ENCODE results near the gene PLA2G3.

The PLA2G3 gene

DNA sequence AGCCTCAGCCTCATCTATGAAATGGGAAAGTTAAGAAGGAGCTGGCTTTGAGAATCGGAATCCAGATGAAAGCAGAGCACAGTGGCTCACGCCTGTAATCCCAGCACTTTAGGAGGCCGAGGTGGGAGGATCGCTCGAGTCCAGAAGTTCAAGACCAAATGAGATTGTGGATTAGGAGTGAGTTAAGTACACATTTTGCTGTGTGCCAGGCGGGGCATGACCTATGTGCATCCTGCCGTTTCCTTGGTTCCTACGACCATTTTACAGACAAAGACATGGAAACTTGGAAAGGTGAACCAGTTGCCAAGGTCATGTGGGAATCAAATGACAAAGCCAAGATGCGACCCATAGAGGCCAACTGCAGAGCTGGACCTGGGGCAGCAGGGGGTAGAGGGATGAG, 4.2 kb downstream of the PLA2G3 start:
- H3K36me3 ChIP-seq (ENCODE audit: control insufficient read depth, insufficient read depth, low read length), result peaks cover 28% of the 10 kb centered on the region
- H3K27ac ChIP-seq (ENCODE audit: low read length), result no peak overlapping the region
- DNase-seq (ENCODE audit: low read depth, low spot score), result no peak
- peaks cover 3% of the 10 kb centered on the region for H3K4me1 ChIP-seq (ENCODE audit: control insufficient read depth, insufficient read depth, low read length)
- whole genome bisulfite sequencing (ENCODE audit: insufficient coverage, insufficient read length), result no CpG with 5 or more reads among the region's 9 CpGs
- H3K4me3 ChIP-seq (ENCODE audit: low read length), result no peak overlapping the region
- H3K27me3 ChIP-seq (ENCODE audit: control insufficient read depth, insufficient read depth, low read length), result no peaks in the 10 kb centered on the region
- no peaks in the 10 kb centered on the region for H3K9me3 ChIP-seq (ENCODE audit: control insufficient read depth, insufficient read depth, low read length)

DNA sequence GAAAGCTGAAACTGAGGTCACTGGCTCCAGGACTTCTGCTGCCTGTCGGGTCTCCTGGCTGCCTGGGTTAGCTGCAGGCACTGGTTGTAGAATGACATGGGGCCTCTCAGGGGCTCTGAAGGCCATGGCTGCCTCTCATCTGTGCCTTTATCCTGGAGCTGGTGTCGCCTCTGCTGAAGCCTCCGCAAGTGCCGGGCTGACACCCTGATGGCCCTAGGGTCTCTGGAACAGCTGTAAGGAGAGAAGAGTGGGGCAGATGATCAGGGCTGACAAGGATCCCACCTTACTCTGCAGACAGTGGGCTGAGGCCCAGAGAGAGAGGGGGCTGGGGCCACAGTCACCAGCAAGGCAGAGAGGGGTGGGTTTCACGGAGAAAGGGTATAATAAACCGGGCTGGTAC, 4.6 kb downstream of the PLA2G3 start:
- H3K4me1 ChIP-seq (ENCODE audit: control insufficient read depth, insufficient read depth, low read length), result peaks cover 1% of the 10 kb centered on the region
- H3K36me3 ChIP-seq (ENCODE audit: control insufficient read depth, insufficient read depth, low read length), result peaks cover 28% of the 10 kb centered on the region
- no peaks in the 10 kb centered on the region for H3K9me3 ChIP-seq (ENCODE audit: control insufficient read depth, insufficient read depth, low read length)
- no CpG with 5 or more reads among the region's 6 CpGs for whole genome bisulfite sequencing (ENCODE audit: insufficient coverage, insufficient read length)
- no peak overlapping the region for H3K27ac ChIP-seq (ENCODE audit: low read length)
- H3K4me3 ChIP-seq (ENCODE audit: low read length), result no peak overlapping the region
- no peak for DNase-seq (ENCODE audit: low read depth, low spot score)
- no peaks in the 10 kb centered on the region for H3K27me3 ChIP-seq (ENCODE audit: control insufficient read depth, insufficient read depth, low read length)

DNA sequence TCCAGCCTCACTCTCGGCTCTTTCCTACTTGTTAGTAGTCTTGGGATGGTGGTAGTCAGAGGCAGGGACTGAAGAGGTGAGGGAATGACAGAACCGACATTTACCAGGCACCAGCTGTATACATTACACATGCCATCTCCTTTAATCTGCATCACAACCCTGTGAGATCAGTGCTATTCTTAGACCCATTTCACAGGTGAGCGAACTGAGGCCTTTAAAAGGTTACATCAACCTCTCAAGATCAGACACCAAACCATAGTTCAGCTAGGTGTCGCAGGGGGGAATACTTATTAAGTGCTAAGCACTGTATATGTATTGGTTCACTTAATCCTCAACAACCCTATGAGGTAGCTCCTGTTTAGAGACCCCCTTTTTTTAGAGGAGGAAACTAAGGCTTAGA, 5.6 kb downstream of the PLA2G3 start:
- H3K4me1 ChIP-seq (ENCODE audit: control insufficient read depth, insufficient read depth, low read length), result no peaks in the 10 kb centered on the region; the same call in 1 of the 2 replicates
- DNase-seq (ENCODE audit: low read depth, low spot score), result no peak
- no CpG with 5 or more reads among the region's 4 CpGs for WGBS (ENCODE audit: insufficient coverage, insufficient read length)
- no peaks in the 10 kb centered on the region for H3K27me3 ChIP-seq (ENCODE audit: control insufficient read depth, insufficient read depth, low read length)
- peaks cover 28% of the 10 kb centered on the region for H3K36me3 ChIP-seq (ENCODE audit: control insufficient read depth, insufficient read depth, low read length)
- no peaks in the 10 kb centered on the region for H3K9me3 ChIP-seq (ENCODE audit: control insufficient read depth, insufficient read depth, low read length)
- no peak overlapping the region for H3K27ac ChIP-seq (ENCODE audit: low read length)
- no peak overlapping the region for H3K4me3 ChIP-seq (ENCODE audit: low read length)

DNA sequence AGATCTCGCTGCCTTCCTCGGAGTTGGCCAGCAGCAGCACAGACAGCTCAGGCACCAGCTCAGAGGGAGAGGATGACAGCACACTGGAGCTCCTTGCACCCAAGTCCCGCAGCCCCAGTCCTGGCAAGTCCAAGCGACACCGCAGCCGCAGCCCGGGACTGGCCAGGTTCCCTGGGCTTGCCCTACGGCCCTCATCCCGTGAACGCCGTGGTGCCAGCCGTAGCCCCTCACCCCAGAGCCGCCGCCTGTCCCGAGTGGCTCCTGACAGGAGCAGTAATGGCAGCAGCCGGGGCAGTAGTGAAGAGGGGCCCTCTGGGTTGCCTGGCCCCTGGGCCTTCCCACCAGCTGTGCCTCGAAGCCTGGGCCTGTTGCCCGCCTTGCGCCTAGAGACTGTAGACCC, 6.4 kb downstream of the PLA2G3 start:
- H3K4me1 ChIP-seq (ENCODE audit: control insufficient read depth, insufficient read depth, low read length), result no peaks in the 10 kb centered on the region
- peaks cover 28% of the 10 kb centered on the region for H3K36me3 ChIP-seq (ENCODE audit: control insufficient read depth, insufficient read depth, low read length)
- no CpG with 5 or more reads among the region's 19 CpGs for WGBS (ENCODE audit: insufficient coverage, insufficient read length)
- no peaks in the 10 kb centered on the region for H3K9me3 ChIP-seq (ENCODE audit: control insufficient read depth, insufficient read depth, low read length)
- no peaks in the 10 kb centered on the region for H3K27me3 ChIP-seq (ENCODE audit: control insufficient read depth, insufficient read depth, low read length)
- no peak overlapping the region for H3K27ac ChIP-seq (ENCODE audit: low read length)
- H3K4me3 ChIP-seq (ENCODE audit: low read length), result no peak overlapping the region
- DNase-seq (ENCODE audit: low read depth, low spot score), result no peak

DNA sequence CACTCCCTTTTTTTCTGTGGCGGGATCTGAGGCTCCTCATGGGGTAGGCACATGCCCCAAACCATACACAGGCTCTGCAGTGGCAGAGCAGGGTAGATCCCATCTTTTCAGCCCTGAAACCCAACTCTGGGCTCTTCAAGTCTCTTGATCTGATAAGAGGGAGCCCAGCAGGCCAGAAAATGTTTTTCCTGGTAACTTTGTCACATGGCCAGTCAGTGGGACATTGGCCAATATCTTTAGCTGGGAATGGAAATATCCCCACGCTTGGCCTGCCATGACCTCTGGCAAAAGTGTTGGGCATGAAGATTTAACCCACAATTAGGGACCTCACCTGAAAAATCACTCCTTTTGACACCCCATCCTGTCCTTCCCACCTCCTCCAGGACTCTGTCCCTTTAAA, 9.4 kb downstream of the PLA2G3 start:
- Histone ChIP-seq H3K27ac (ENCODE audit: low read length) (no peak overlapping the region), H3K36me3 (ENCODE audit: control insufficient read depth, insufficient read depth, low read length) (peaks cover 19% of the 10 kb centered on the region), H3K4me3 (ENCODE audit: low read length) (no peak overlapping the region), H3K27me3 (ENCODE audit: control insufficient read depth, insufficient read depth, low read length) (no peaks in the 10 kb centered on the region), H3K4me1 (ENCODE audit: control insufficient read depth, insufficient read depth, low read length) (peaks cover 3% of the 10 kb centered on the region; the same call in 1 of the 2 replicates), H3K9me3 (ENCODE audit: control insufficient read depth, insufficient read depth, low read length) (no peaks in the 10 kb centered on the region)
- WGBS (ENCODE audit: insufficient coverage, insufficient read length), result no CpG with 5 or more reads among the region's 2 CpGs
- DNase-seq (ENCODE audit: low read depth, low spot score), result no peak

DNA sequence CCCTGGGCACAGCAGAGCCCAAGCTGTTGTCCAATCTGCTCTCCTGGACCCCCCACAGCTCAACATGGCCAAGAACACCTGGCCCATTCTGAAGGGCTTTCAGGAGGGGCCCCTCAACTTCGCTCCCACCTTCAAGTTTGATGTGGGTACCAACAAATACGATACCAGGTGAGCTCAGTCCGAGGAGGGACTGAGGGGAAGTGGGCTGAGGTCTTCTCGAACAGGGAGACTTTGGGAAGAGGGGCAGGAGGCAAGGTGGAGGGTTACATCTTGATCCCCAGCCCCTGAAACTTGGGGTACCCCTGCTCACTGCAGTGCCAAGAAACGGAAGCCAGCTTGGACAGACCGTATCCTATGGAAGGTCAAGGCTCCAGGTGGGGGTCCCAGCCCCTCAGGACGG, 12.2 kb downstream of the PLA2G3 start:
- H3K36me3 ChIP-seq (ENCODE audit: control insufficient read depth, insufficient read depth, low read length), result no peaks in the 10 kb centered on the region
- H3K4me1 ChIP-seq (ENCODE audit: control insufficient read depth, insufficient read depth, low read length), result peaks cover 3% of the 10 kb centered on the region; the same call in 1 of the 2 replicates
- H3K27ac ChIP-seq (ENCODE audit: low read length), result no peak overlapping the region
- H3K9me3 ChIP-seq (ENCODE audit: control insufficient read depth, insufficient read depth, low read length), result no peaks in the 10 kb centered on the region
- no peak overlapping the region for H3K4me3 ChIP-seq (ENCODE audit: low read length)
- WGBS (ENCODE audit: insufficient coverage, insufficient read length), result no CpG with 5 or more reads among the region's 7 CpGs
- no peaks in the 10 kb centered on the region for H3K27me3 ChIP-seq (ENCODE audit: control insufficient read depth, insufficient read depth, low read length)
- DNase-seq (ENCODE audit: low read depth, low spot score), result no peak

DNA sequence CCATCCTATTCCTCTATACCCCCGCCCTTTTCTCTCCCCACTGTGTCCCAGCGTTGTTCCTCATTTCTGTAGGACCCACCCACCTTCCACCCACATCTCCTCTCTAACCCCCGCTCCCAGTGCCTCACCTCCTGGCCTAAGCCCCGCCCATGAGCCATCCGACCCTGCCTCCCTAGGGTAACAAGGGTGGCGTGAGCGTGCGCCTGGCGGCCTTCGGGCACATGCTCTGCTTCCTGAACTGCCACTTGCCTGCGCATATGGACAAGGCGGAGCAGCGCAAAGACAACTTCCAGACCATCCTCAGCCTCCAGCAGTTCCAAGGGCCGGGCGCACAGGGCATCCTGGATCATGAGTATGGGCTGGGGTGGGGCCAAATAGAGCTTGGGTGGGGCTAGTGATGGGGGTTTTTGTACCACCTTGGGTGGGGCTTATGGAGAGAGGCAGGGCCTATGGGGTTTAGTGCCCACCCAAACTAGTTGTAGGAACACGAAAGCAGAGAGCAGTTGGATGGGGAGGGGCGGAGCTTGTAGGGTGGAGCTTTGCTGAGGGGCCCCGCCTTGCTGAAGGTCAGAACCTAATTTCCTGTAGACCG, 13.0 kb downstream of the PLA2G3 start:
- Histone ChIP-seq H3K9me3 (ENCODE audit: control insufficient read depth, insufficient read depth, low read length) (no peaks in the 10 kb centered on the region), H3K27ac (ENCODE audit: low read length) (no peak overlapping the region), H3K36me3 (ENCODE audit: control insufficient read depth, insufficient read depth, low read length) (no peaks in the 10 kb centered on the region), H3K4me1 (ENCODE audit: control insufficient read depth, insufficient read depth, low read length) (peaks cover 3% of the 10 kb centered on the region; the same call in 1 of the 2 replicates), H3K4me3 (ENCODE audit: low read length) (0 out of 2 replicates have a peak overlapping the region, but pooled peaks have one; percentile 4), H3K27me3 (ENCODE audit: control insufficient read depth, insufficient read depth, low read length) (no peaks in the 10 kb centered on the region)
- no CpG with 5 or more reads among the region's 19 CpGs for WGBS (ENCODE audit: insufficient coverage, insufficient read length)
- no peak for DNase-seq (ENCODE audit: low read depth, low spot score)

DNA sequence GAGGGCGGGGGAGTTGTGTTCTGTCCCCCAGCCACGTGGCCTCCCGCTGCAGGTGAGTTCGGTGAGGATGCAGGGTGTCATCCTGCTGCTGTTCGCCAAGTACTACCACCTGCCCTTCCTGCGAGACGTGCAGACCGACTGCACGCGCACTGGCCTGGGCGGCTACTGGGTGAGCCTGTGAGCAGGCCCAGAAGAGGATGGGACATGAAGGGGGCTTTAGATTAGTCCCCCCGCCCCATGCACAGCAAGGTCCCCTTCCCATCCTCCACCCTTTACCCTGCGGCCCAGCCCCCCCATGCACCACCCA, 13.5 kb downstream of the PLA2G3 start:
- no peaks in the 10 kb centered on the region for H3K36me3 ChIP-seq (ENCODE audit: control insufficient read depth, insufficient read depth, low read length)
- H3K27ac ChIP-seq (ENCODE audit: low read length), result no peak overlapping the region
- H3K4me1 ChIP-seq (ENCODE audit: control insufficient read depth, insufficient read depth, low read length), result peaks cover 3% of the 10 kb centered on the region; the same call in 1 of the 2 replicates
- no peak for DNase-seq (ENCODE audit: low read depth, low spot score)
- no peaks in the 10 kb centered on the region for H3K9me3 ChIP-seq (ENCODE audit: control insufficient read depth, insufficient read depth, low read length)
- no peaks in the 10 kb centered on the region for H3K27me3 ChIP-seq (ENCODE audit: control insufficient read depth, insufficient read depth, low read length)
- no peak overlapping the region for H3K4me3 ChIP-seq (ENCODE audit: low read length)
- no CpG with 5 or more reads among the region's 13 CpGs for WGBS (ENCODE audit: insufficient coverage, insufficient read length)

DNA sequence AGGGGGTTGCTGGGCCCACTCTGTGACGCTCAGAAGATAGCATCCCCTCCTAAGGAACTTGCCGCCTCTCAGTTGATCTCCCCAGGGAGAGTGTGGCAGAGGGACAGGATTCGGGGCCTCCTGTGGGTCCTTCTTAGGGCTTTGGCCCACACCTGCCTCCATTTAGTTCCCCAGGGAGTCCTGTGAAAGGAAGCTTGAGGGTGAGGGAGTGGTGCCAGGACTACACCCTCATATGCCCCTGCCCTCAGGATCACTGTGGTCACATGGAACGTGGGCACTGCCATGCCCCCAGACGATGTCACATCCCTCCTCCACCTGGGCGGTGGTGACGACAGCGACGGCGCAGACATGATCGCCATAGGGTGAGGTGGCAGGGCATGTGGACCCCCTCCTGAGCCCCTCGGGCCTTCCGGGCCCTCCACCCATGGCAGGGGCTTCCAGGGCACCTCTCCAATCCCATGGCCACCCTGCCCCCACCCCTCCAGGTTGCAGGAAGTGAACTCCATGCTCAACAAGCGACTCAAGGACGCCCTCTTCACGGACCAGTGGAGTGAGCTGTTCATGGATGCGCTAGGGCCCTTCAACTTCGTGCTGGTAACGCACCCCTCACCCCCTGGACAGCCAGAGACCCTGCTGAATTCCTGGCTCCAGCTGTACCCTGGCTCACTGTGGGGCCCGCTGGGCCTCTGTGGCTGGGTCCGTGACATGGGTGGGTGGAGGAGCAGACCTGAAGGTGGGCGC, 14.0 kb downstream of the PLA2G3 start:
- Histone ChIP-seq H3K4me1 (ENCODE audit: control insufficient read depth, insufficient read depth, low read length) (peaks cover 3% of the 10 kb centered on the region; the same call in 1 of the 2 replicates), H3K27me3 (ENCODE audit: control insufficient read depth, insufficient read depth, low read length) (no peaks in the 10 kb centered on the region), H3K36me3 (ENCODE audit: control insufficient read depth, insufficient read depth, low read length) (no peaks in the 10 kb centered on the region), H3K27ac (ENCODE audit: low read length) (no peak overlapping the region), H3K4me3 (ENCODE audit: low read length) (no peak overlapping the region), H3K9me3 (ENCODE audit: control insufficient read depth, insufficient read depth, low read length) (no peaks in the 10 kb centered on the region)
- no peak for DNase-seq (ENCODE audit: low read depth, low spot score)
- no CpG with 5 or more reads among the region's 22 CpGs for WGBS (ENCODE audit: insufficient coverage, insufficient read length)

DNA sequence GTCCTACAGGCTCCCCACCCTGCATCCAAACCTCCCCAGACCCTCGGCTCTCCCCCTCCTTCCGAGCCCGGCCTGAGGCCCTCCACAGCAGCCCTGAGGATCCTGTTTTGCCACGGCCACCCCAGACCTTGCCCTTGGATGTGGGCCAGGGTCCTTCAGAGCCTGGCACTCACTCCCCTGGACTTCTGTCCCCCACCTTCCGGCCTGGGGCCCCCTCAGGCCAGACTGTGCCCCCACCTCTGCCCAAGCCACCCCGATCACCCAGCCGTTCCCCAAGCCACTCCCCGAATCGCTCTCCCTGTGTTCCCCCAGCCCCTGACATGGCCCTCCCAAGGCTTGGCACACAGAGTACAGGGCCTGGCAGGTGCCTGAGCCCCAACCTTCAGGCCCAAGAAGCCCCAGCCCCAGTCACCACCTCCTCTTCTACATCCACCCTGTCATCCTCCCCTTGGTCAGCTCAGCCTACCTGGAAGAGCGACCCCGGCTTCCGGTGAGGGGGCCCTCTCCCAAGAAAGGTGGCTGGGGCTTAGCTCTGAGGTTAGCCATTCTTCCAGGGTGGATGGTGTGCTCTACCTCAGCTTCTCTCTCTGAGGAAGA, 14.7 kb downstream of the PLA2G3 start:
- WGBS (ENCODE audit: insufficient coverage, insufficient read length), result no CpG with 5 or more reads among the region's 12 CpGs
- DNase-seq (ENCODE audit: low read depth, low spot score), result no peak
- H3K9me3 ChIP-seq (ENCODE audit: control insufficient read depth, insufficient read depth, low read length), result no peaks in the 10 kb centered on the region
- no peak overlapping the region for H3K4me3 ChIP-seq (ENCODE audit: low read length)
- H3K27me3 ChIP-seq (ENCODE audit: control insufficient read depth, insufficient read depth, low read length), result no peaks in the 10 kb centered on the region
- no peaks in the 10 kb centered on the region for H3K36me3 ChIP-seq (ENCODE audit: control insufficient read depth, insufficient read depth, low read length)
- no peak overlapping the region for H3K27ac ChIP-seq (ENCODE audit: low read length)
- H3K4me1 ChIP-seq (ENCODE audit: control insufficient read depth, insufficient read depth, low read length), result peaks cover 3% of the 10 kb centered on the region; the same call in 1 of the 2 replicates
